T-helper 1 cell treated with Interleukin-12 subunit alpha and Interleukin-12 subunit beta and Interleukin-4 antibody, amounts not matched to agents 30 μg/mL and 1 μg/mL, for 36 hours (primary cell): ENCODE measurements around the gene TNRC6B.
A peak's percentile ranks its signal among the peaks of the same experiment; 100 is the strongest.
"Not testable (repeated sequence)": the region's sequence is repeated elsewhere in the genome, so short reads cannot be mapped to it uniquely, and the experiment has no call there.

Source experiments
- H3K27ac Mint-ChIP-seq: one replicate; pipeline ENCODE4 v1.8.0; 2021; ENCODE audit warnings: mild to moderate bottlenecking, mixed read lengths
- H3K27me3 Mint-ChIP-seq: one replicate; pipeline ENCODE4 v1.8.0; 2021; ENCODE audit warnings: low read depth, mixed read lengths
- H3K36me3 Mint-ChIP-seq: one replicate; pipeline ENCODE4 v1.8.0; 2021; ENCODE audit warnings: low read depth, mixed read lengths
- H3K4me1 Mint-ChIP-seq: one replicate; pipeline ENCODE4 v1.8.0; 2021; ENCODE audit warnings: low read depth, mixed read lengths
- H3K4me3 Mint-ChIP-seq: one replicate; pipeline ENCODE4 v1.8.0; 2021; ENCODE audit warnings: mild to moderate bottlenecking, moderate library complexity, mixed read lengths
- H3K9me3 Mint-ChIP-seq: one replicate; pipeline ENCODE4 v1.8.0; 2021; ENCODE audit warnings: mixed read lengths

The TNRC6B gene

DNA sequence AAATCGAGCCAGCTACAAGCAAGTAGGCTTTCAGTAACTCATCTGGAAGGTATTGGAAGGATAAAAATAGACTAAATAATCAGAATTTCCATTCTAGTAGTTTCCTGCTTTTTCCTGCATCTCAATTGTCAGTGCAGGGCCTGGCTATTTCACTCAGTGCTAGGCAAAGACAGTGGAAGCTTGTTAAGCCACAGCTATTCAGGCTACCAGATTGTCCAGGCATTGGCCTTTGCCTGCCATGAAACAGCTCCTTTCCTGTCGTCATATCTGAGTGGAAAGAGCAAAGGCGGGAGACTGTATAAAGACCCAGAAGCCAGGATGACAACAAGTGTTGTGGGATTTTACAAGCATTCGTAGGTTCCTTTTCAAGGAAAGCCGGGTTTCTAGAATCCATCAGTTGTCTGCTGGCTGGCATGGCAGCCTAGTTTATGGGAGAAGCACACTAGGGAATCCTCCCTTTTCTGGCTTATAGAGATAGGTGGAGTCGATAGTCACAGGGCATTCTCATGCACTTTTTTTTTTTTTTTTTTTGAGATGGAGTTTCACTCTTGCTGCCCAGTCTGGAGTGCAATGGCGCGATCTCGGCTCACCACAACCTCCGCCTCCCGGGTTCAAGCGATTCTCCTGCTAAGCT lies 2.0 kb upstream of the TNRC6B start:
- Mint-ChIP-seq H3K9me3 (no peaks in the 10 kb centered on the region), H3K27me3 (no peaks in the 10 kb centered on the region), H3K36me3 (peaks cover 12% of the 10 kb centered on the region), H3K4me1 (peaks cover 35% of the 10 kb centered on the region), H3K4me3 (no peak overlapping the region), H3K27ac (peak overlapping the region; percentile 62)

GRCh38 chr22:40176921-40177737 lies 596 bp upstream of the TNRC6B start:
- Mint-ChIP-seq H3K4me3 (peak overlapping the region; percentile 90), H3K4me1 (peaks cover 36% of the 10 kb centered on the region), H3K27me3 (no peaks in the 10 kb centered on the region), H3K27ac (peak overlapping the region; percentile 95), H3K9me3 (no peaks in the 10 kb centered on the region), H3K36me3 (peaks cover 12% of the 10 kb centered on the region)

DNA sequence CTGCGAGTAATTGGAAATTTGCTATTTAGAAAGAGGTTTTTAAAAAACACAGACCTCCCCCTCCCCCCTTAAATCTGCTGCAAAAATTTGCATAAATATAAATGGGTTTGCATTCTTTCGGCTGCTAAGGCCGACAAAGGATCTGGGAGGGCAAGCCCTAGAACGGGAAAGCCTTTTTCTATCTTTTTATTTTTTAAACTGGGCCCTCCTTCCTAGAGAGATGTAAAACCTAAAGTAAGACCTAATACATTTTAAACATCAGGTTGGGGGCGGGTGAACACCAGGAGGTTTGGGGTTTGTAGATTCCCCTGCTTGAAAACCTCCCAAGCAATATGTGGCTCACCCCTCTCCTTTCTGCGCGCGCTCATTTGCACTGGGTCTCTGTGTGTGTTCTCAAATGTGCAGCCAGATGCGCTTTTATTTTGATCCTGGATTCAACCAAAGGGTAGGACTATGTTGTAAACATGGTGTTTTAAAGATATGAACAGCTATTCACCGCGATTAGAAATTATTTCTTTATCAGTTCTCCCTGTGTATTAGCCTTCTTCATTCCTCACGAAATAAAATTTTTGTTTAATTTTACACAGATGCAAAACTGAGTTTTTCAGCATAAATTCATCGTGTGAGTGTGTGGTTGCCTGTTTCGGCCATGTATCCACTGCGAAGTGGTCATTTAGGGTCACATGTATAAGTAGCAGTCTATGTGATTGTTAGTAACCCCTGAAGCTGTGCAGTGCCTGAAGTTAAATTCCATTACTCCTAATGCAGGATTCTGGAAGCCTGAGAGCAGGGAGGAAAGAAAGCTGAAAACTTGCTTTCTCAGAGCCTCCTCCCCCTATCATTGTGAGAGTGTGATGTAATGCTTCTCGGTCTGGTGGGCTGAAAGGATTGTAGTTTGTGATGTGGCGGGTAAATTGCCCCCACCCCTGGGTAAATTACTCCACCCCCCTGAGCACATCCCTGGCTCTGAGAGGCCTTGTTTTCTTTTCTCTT lies 988 bp downstream of the TNRC6B start:
- no peaks in the 10 kb centered on the region for H3K27me3 Mint-ChIP-seq

GRCh38 chr22:40179526-40179925 lies 1.8 kb downstream of the TNRC6B start:
- H3K9me3 Mint-ChIP-seq: no peaks in the 10 kb centered on the region

More for the DNA sequence above, 988 bp downstream of the TNRC6B start:
- Mint-ChIP-seq H3K4me3 (peak overlapping the region; percentile 90), H3K4me1 (peaks cover 50% of the 10 kb centered on the region), H3K9me3 (no peaks in the 10 kb centered on the region), H3K27ac (peak overlapping the region; percentile 95), H3K36me3 (peaks cover 12% of the 10 kb centered on the region)

GRCh38 chr22:40180403-40180802 lies 2.7 kb downstream of the TNRC6B start:
- Mint-ChIP-seq H3K36me3 (peaks cover 12% of the 10 kb centered on the region), H3K27ac (peak overlapping the region; percentile 47), H3K9me3 (no peaks in the 10 kb centered on the region), H3K4me3 (peak overlapping the region; percentile 49), H3K4me1 (peaks cover 56% of the 10 kb centered on the region), H3K27me3 (no peaks in the 10 kb centered on the region)

More at GRCh38 chr22:40179526-40179925, 1.8 kb downstream of the TNRC6B start:
- Mint-ChIP-seq H3K27ac (peak overlapping the region; percentile 95), H3K4me3 (peak overlapping the region; percentile 90), H3K36me3 (peaks cover 12% of the 10 kb centered on the region), H3K4me1 (peaks cover 55% of the 10 kb centered on the region), H3K27me3 (no peaks in the 10 kb centered on the region)

- no peaks in the 10 kb centered on the region for H3K9me3 Mint-ChIP-seq
- peaks cover 56% of the 10 kb centered on the region for H3K4me1 Mint-ChIP-seq
- H3K4me3 Mint-ChIP-seq: no peak overlapping the region
- no peaks in the 10 kb centered on the region for H3K27me3 Mint-ChIP-seq
- H3K36me3 Mint-ChIP-seq: peaks cover 15% of the 10 kb centered on the region
- no peak overlapping the region for H3K27ac Mint-ChIP-seq
Measured at GRCh38 chr22:40181323-40181722, 3.6 kb downstream of the TNRC6B start.

DNA sequence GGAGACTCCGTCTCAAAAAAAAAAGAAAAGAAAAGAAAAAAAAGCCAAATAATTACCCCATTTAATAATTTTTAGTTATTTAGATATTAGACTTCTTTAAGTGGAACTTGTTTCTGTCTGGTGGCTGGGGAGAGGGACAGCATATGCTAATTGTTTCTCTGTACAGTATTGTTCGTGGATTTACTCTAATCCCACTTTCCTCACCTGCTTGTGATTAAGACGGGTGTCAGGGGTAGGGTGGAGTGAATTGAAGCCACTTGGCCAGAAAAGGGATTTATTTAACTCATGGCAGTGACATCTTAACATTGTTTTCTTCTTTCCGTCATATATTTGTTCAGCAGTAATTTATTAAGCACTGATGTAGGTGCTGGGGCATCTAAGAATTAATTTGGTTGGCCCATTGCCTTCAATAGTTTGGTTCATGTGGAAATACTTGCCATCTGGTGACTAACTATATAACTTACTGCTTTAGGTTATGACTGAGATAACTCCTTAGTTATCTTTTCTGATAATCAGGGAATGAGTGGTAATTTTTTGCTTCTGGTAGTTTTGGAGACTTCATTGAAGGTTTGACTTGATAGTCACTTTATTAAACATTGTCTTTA lies 4.6 kb downstream of the TNRC6B start:
- Mint-ChIP-seq H3K4me3 (peak overlapping the region; percentile 53), H3K27me3 (no peaks in the 10 kb centered on the region), H3K36me3 (peaks cover 15% of the 10 kb centered on the region), H3K27ac (peak overlapping the region; percentile 57), H3K9me3 (no peaks in the 10 kb centered on the region), H3K4me1 (peaks cover 46% of the 10 kb centered on the region)

DNA sequence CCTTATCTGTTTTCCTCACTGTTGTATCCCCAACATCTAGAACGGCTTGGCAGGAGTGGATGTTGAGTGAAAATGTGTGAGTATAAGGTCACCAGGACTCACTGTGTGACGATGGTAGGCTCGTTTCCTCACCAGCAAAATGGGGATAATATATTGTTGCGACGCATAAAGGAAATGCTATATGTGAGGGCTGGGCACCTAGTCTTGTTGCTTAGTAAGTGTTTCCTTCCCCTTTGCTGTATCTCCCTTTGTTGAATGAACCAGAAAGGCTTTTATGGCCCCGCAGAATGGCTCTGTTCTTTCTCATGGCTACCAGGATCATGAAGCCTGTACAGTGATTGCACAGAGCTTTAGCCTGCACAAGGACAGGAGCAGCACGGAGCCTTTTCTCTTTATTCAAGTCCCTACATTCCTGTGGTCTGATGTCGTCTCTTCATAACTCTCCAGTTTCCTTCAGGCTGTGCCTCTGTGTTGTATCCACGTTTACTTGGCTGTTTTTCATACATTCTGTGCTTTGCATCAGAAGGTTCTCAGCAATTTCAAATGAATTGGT lies 5.4 kb downstream of the TNRC6B start:
- Mint-ChIP-seq H3K27ac (peak overlapping the region; percentile 59), H3K9me3 (no peaks in the 10 kb centered on the region), H3K4me1 (peaks cover 45% of the 10 kb centered on the region), H3K4me3 (peak overlapping the region; percentile 53), H3K27me3 (no peaks in the 10 kb centered on the region), H3K36me3 (peaks cover 12% of the 10 kb centered on the region)

DNA sequence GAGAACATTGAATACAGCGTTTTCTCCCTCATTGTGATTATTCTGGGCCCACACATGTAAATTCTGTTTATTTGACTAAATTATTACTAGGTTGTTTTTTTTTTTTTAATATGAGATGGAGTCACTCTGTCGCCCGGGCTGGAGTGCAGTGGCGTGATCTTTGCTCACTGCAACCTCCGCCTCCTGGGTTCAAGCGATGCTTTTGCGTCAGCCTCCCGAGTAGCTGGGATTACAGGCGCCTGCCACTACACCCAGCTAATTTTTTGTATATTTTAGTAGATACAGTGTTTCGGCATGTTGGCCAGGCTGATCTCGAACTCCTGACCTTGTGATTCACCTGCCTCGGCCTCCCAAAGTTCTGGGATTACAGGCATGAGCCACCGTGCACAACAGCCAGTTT lies 5.9 kb downstream of the TNRC6B start:
- H3K27me3 Mint-ChIP-seq, H3K4me3 Mint-ChIP-seq, H3K9me3 Mint-ChIP-seq: not testable (repeated sequence)
- Mint-ChIP-seq H3K27ac (peak overlapping the region; percentile 59), H3K36me3 (peaks cover 12% of the 10 kb centered on the region), H3K4me1 (peaks cover 44% of the 10 kb centered on the region)

DNA sequence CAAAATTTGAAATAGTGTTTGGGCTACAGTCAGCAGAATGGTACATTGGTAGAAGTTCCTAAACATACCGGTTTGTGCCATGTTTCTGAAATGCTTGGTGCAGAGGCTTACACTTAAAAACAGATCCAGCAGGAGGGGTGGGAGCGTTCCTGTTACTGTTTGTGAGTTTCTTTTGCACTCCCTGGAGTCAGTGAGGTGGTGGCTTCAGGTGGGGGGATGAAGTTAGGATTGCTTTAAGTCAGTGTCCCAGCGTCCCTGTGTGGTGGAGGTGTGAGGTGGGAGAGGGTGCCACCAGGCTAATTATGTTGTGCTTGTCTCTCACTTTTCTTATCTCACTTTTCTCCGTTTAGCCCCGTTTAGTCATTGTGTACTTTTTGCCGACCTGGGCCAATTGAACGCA lies 9.7 kb downstream of the TNRC6B start:
- Mint-ChIP-seq H3K27me3 (no peaks in the 10 kb centered on the region), H3K36me3 (peaks cover 3% of the 10 kb centered on the region), H3K4me3 (no peak overlapping the region), H3K4me1 (peaks cover 29% of the 10 kb centered on the region), H3K9me3 (no peaks in the 10 kb centered on the region), H3K27ac (no peak overlapping the region)

DNA sequence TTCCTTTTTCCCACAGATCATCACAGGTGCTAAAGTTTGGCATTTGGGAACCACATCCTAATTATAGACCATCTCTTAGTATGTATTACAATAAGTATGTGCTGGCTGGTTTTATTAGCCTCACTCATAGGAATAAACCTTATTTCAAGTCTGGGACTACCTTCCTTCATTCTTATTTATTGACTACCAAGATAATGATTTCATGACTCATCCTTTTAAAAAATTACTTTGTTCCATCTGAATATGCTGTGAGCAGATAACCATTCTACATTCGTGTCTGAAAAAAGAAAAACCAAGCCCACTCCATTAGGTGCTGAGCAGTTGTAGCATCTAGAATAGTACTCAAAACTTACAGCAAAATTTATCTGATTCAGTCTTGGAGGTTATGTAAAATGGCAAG lies 12.3 kb downstream of the TNRC6B start:
- H3K36me3 Mint-ChIP-seq: peaks cover 8% of the 10 kb centered on the region
- H3K4me1 Mint-ChIP-seq: peaks cover 28% of the 10 kb centered on the region
- no peaks in the 10 kb centered on the region for H3K9me3 Mint-ChIP-seq
- no peak overlapping the region for H3K27ac Mint-ChIP-seq
- H3K4me3 Mint-ChIP-seq: no peak overlapping the region
- no peaks in the 10 kb centered on the region for H3K27me3 Mint-ChIP-seq

DNA sequence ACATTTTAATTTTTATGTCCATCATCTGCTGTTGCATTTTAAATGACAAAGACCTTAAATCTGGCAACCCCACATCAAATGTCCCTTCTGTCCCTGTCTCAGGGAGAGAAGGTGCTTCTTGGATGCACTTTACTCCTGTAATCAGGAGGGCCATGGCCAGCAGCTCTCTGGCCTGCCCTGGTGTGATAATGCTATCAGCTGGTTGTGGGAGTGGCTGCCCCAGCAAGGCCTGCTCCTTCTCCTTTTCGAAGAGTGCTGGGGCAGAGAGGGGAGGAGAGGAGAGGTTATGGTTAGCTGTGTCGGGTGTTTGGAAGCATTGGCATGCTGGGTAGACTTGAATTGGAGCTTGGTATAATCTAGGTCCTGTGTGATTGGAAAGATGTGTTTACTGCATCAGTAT lies 12.8 kb downstream of the TNRC6B start:
- peaks cover 28% of the 10 kb centered on the region for H3K4me1 Mint-ChIP-seq
- no peak overlapping the region for H3K27ac Mint-ChIP-seq
- no peaks in the 10 kb centered on the region for H3K9me3 Mint-ChIP-seq
- no peaks in the 10 kb centered on the region for H3K27me3 Mint-ChIP-seq
- no peak overlapping the region for H3K4me3 Mint-ChIP-seq
- H3K36me3 Mint-ChIP-seq: peaks cover 8% of the 10 kb centered on the region

DNA sequence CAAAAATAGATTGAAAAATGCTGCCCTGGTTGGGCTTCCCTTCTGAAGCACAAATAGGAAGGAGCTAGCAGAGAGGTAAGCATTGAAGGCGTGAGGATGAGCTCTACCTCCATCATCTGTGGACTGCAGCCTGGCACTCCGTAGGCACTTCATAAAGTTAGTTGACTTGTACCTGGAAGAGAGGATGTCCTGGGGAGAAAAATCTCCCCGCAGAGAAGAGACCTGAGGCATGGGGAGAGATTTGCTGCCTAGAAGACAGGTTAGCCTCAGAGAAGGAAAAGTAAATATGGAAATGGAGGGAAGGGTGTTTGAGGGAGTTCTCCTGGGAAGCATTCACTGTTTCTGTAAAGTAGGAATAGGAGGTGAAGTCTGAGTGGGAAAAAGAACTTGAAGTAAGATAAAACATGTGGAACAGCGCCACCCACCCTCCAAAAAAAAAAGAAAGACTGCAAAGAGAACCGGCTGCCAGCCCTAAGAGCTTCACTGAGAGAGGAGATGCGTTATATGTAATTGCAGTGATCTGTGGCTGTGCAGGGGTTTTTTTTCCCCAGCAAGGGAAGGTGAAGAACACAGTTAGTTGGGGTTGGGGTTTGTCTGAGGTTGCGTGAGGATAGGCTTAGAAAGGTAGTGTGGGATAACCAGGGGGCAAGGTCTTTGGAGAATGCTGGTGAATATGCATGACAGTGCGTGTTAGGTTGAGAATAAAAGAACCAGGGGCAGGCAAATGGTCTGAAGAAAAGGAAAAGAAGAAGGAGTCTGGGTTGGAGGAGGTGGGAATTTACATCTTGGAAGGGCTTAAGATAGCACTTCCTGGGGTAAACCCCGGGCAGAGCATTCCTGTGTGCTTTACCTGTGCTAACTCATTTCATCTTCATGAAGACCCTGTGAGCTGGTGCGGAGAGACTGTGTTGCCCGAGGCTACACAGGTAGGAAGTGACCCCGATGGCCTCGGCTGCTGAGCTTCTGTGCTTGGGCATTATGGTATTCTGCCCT lies 16.0 kb downstream of the TNRC6B start:
- no peaks in the 10 kb centered on the region for H3K27me3 Mint-ChIP-seq
- peak overlapping the region; percentile 11 for H3K27ac Mint-ChIP-seq
- H3K36me3 Mint-ChIP-seq: peaks cover 7% of the 10 kb centered on the region
- no peak overlapping the region for H3K4me3 Mint-ChIP-seq
- peaks cover 39% of the 10 kb centered on the region for H3K4me1 Mint-ChIP-seq
- H3K9me3 Mint-ChIP-seq: no peaks in the 10 kb centered on the region
